Heart right ventricle (tissue), 16 donors: ENCODE results near the gene GRID2IP. TPM values are rescaled to one million over a fixed set of nuclear protein-coding genes. Genes with fewer than 3 reads are reported as not detected.

Source experiments
- ATAC-seq, 8 donors: fragments of 200-7000 bp; cut with Tn5 transposase; one replicate each; pipeline ENCODE4 v1.9.1; 2020; ENCODE audit warnings: mild to moderate bottlenecking in 8 of 8, moderate library complexity in 8 of 8, moderate number of reproducible peaks in 1 of 8
- DNase-seq, 2 donors: peaks; one replicate each; pipeline ENCODE4 v3.0.0-alpha.2; 2020
- H3K27ac ChIP-seq, 10 donors: fragments of 200-600 bp; sonication (generic) in 2 of 10; one replicate each; pipeline versions ENCODE4 v1.5.0 to v1.8.0; 2020 to 2022; ENCODE audit warnings: mild to moderate bottlenecking in 3 of 10
- H3K27me3 ChIP-seq, 7 donors: fragments of 200-600 bp; one replicate each; pipeline ENCODE4 v1.8.0; 2021 to 2022; ENCODE audit warnings: mild to moderate bottlenecking in 2 of 7
- H3K36me3 ChIP-seq, 9 donors: fragments of 200-600 bp; sonication (generic) in 1 of 9; one replicate each; pipeline versions ENCODE4 v1.5.0 to v1.8.0; 2020 to 2022; ENCODE audit warnings: mild to moderate bottlenecking in 2 of 9
- H3K4me1 ChIP-seq, 9 donors: fragments of 200-600 bp; sonication (generic) in 1 of 9; one replicate each; pipeline versions ENCODE4 v1.5.0 to v1.8.0; 2020 to 2022; ENCODE audit warnings: mild to moderate bottlenecking in 4 of 9
- H3K4me3 ChIP-seq, 10 donors: fragments of 200-600 bp; sonication (generic) in 2 of 10; one replicate each; pipeline versions ENCODE4 v1.5.0 to v1.8.0; 2020 to 2022; ENCODE audit warnings: mild to moderate bottlenecking in 7 of 10, moderate library complexity in 2 of 10
- H3K9me3 ChIP-seq, 11 donors: fragments of 200-600 bp in 10 of 11; sonication (generic) in 2 of 11; one replicate each; pipeline versions ENCODE4 v1.5.0 to v1.8.0; 2013 to 2022; ENCODE audit warnings: mild to moderate bottlenecking in 2 of 11, control low read depth in 1 of 11, moderate library complexity in 1 of 11
- WGBS, 2 donors: extraction: QIAGEN DNeasy Blood & Tissue Kit; methylation state at CpG; one replicate each; pipeline ENCODE4 v1.1.7; 2013; ENCODE audit warnings: inconsistent platforms in 1 of 2; 5-methylcytosine and 5-hydroxymethylcytosine counted together
- intact Hi-C, 10 donors: fragments of 100-400 bp; cut with DNase I; formaldehyde crosslinking; loops; one replicate each; pipeline versions ENCODE4 v1.11.1 to v1.14.2; 2022
- polyA plus RNA-seq, 2 donors: library from polyadenylated mRNA; stranded (reverse); fragments of 200-250 nt; gene quantifications; one replicate each; pipeline ENCODE4 v1.2.3, GENCODE V29; 2013
- total RNA-seq, 10 donors: library from RNA; stranded (reverse); fragmentation: NEBNext Ultra II Directional in 3 of 10; extraction: Animal tissue kit (Norgen Biotek cat#: 25700) in 3 of 10; gene quantifications; one replicate each; pipeline versions ENCODE4 v1.2.1 to v1.2.4, GENCODE V29; 2021 to 2023
- TF ChIP-seq, protein P1 (sequence below), 9 donors: fragments of 200-600 bp; sonication (generic) in 2 of 9; IDR thresholded peaks; one replicate each; pipeline versions ENCODE4 v1.5.0 to v1.8.0; 2021 to 2022; ENCODE audit warnings: antibody characterized with exemption in 9 of 9, mild to moderate bottlenecking in 5 of 9, moderate library complexity in 1 of 9
- donor health status: Arrhythmogenic right ventricular cardiomyopathy.
- donor health status: ischemic (EF 13 %, LVEDD 7.1; RV severe dilation, severe dysfunction).
- donor health status: healthy with polysubstance abuse.
- donor health status: DM: no; HTN: yes; CAD: no.
- donor health status: DM: no; HTN: no; CAD: no.
- donor health status: ischemic (EF 25% LVEDD 6.9; RV normal size, moderate dysfunction).
- donor health status: ischemic (EF 25% LVEDD 5.7; RV mildly dilated, moderate dysfunction).
- donor health status: healthy.
- donor health status: DM: yes; HTN: yes; CAD: no.
- donor health status: Ischemic cardiomyopathy.
- donor health status: ischemic (EF 35%, LVEDD 5.7; RV mildly dilated, moderate dysfunction).
- donor health status: nonischemic (EF 11% LVEDD 7.7; RV severe dilation, severe dysfunction).
- donor health status: DM: yes; HTN: yes; CAD: no.
- donor health status: PGD.
- donor health status: ischemic (EF 29% LVEDD 5.4; RV normal size, mild dysfunction).
- donor health status: nonischemic (EF 23%, LVEDD 6.1; RV moderate dilation, normal function).

The GRID2IP gene
- total and polyA plus RNA-seq, 12 donors: 0.01 to 0.15 (median 0.11) TPM; not detected in 9

- no peak overlapping the region for H3K27ac ChIP-seq
- H3K4me1 ChIP-seq: peaks cover 4 to 23% (median 21%) of the 10 kb centered on the region in 9 donors
- TF ChIP-seq, protein P1, sequence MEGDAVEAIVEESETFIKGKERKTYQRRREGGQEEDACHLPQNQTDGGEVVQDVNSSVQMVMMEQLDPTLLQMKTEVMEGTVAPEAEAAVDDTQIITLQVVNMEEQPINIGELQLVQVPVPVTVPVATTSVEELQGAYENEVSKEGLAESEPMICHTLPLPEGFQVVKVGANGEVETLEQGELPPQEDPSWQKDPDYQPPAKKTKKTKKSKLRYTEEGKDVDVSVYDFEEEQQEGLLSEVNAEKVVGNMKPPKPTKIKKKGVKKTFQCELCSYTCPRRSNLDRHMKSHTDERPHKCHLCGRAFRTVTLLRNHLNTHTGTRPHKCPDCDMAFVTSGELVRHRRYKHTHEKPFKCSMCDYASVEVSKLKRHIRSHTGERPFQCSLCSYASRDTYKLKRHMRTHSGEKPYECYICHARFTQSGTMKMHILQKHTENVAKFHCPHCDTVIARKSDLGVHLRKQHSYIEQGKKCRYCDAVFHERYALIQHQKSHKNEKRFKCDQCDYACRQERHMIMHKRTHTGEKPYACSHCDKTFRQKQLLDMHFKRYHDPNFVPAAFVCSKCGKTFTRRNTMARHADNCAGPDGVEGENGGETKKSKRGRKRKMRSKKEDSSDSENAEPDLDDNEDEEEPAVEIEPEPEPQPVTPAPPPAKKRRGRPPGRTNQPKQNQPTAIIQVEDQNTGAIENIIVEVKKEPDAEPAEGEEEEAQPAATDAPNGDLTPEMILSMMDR (IDR thresholded peaks at IDR 0.05): no peak
- no peaks in the 10 kb centered on the region for H3K27me3 ChIP-seq
- intact Hi-C loops: no loop called here
- ATAC-seq (no peak), DNase-seq (no peak)
- H3K9me3 ChIP-seq: peaks cover 0 to 17% (median 0%) of the 10 kb centered on the region in 11 donors
- WGBS, 2 donors: 93 to 94% methylated on average over 19 of the region's 19 CpGs
- H3K4me3 ChIP-seq: no peak overlapping the region
- peaks cover 0 to 9% (median 0%) of the 10 kb centered on the region in 9 donors for H3K36me3 ChIP-seq
These were observed 64.7 kb downstream of the GRID2IP start for GRCh38 chr7:6486438-6487183.

DNA sequence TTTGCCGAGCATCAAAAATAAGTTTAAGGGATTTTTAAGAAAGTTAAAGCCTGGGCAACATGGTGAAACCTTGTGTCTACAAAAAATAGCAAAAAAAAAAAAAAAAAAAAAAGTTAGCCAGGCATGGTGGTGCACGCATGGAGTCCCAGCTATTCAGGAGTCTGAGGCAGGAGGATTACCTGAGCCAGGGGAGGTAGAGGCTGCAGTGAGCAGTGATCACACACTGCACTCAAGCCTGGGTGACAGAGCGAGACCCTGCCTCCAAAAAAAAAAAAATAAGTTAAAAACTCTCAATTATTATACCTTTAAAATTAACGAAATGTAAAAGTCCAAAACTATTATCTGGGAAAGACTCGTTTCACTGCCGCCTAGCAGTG lies 68.5 kb downstream of the GRID2IP start:
- H3K27ac ChIP-seq: peak overlapping the region in 9 of 10 donors; percentile 89 to 99 (median 95)
- peaks cover 0 to 5% (median 0%) of the 10 kb centered on the region in 11 donors for H3K9me3 ChIP-seq
- ATAC-seq: no peak
- peaks cover 0 to 41% (median 0%) of the 10 kb centered on the region in 9 donors for H3K36me3 ChIP-seq
- DNase-seq: no peak
- 32 to 38% methylated on average over 6 of the region's 6 CpGs for WGBS, 2 donors
- peak overlapping the region; percentile 73 to 98 (median 86) for H3K4me3 ChIP-seq
- H3K27me3 ChIP-seq: no peaks in the 10 kb centered on the region
- H3K4me1 ChIP-seq: peaks cover 7 to 53% (median 48%) of the 10 kb centered on the region in 9 donors
- TF ChIP-seq, protein P1 (IDR thresholded peaks at IDR 0.05): no peak
- intact Hi-C loops: no loop called here

DNA sequence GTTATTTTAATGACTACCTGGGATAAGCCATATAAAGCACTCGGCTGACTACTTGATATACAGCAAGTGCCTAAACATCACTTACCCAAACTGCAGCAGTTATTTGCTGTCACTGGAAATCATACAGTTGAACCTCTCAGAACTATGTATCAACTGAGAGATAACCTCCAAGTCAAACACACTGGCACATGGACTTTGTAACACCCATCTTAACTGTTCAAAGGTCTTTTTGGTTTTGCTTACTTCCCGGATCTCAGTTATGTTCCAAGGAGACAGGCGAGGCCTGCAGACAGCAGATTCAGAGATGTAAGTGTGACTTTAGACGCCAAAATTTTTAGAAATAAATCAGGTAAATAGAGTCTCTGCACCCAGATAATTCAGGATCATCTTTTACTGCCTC lies 69.0 kb downstream of the GRID2IP start:
- H3K4me3 ChIP-seq: peak overlapping the region in 7 of 10 donors; percentile 73 to 98 (median 94)
- TF ChIP-seq, protein P1 (IDR thresholded peaks at IDR 0.05): no peak
- peaks cover 7 to 56% (median 48%) of the 10 kb centered on the region in 9 donors for H3K4me1 ChIP-seq
- H3K9me3 ChIP-seq: peaks cover 0 to 5% (median 0%) of the 10 kb centered on the region in 11 donors
- ATAC-seq (no peak), DNase-seq (no peak)
- peaks cover 0 to 44% (median 0%) of the 10 kb centered on the region in 9 donors for H3K36me3 ChIP-seq
- H3K27me3 ChIP-seq: no peaks in the 10 kb centered on the region
- H3K27ac ChIP-seq: peak overlapping the region in 2 of 10 donors; percentile 14 to 96
- intact Hi-C loops: no loop called here
- WGBS, 2 donors: 63 to 66% methylated on average over 4 of the region's 4 CpGs

DNA sequence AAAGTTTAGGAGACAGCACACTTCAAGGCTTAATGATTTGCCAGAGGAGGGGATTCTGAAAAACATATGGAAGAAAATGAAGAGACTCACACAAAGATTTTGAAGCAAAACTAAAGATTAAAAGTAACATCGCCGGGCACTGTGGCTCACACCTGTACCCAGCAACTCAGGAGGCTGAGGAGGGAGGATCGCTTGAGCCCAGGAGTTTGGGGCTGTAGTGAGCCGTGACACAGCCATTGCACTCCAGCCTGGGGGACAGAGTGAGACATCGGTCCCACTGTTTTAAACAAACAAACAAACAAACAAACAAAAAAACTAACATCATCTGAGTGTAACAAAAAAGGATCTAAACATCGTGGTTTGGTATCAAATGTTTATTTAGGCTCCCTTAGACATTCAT lies 69.8 kb downstream of the GRID2IP start:
- no peak for ATAC-seq
- intact Hi-C loops: no loop called here

More for the DNA sequence above, 69.8 kb downstream of the GRID2IP start:
- TF ChIP-seq, protein P1 (IDR thresholded peaks at IDR 0.05): no peak
- DNase-seq: no peak
- Histone ChIP-seq H3K27me3 (no peaks in the 10 kb centered on the region), H3K9me3 (peaks cover 0 to 5% (median 0%) of the 10 kb centered on the region in 11 donors), H3K27ac (no peak overlapping the region), H3K4me1 (peaks cover 7 to 65% (median 55%) of the 10 kb centered on the region in 9 donors), H3K4me3 (peak overlapping the region in 1 of 10 donors; percentile 85), H3K36me3 (peaks cover 0 to 52% (median 0%) of the 10 kb centered on the region in 9 donors)
- WGBS, 2 donors: 71 to 86% methylated on average over 6 of the region's 6 CpGs
